ENCODE data around the gene DPP10. TPM values are rescaled to one million over a fixed set of nuclear protein-coding genes. Genes with fewer than 3 reads are reported as not detected.
"Not testable (repeated sequence)": the region's sequence is repeated elsewhere in the genome, so short reads cannot be mapped to it uniquely, and the experiment has no call there.

Gene DPP10
- total RNA-seq, 1 experiment from 2014 or later, result not detected

- DNase-seq, result no peak
- Histone ChIP-seq H3K27ac (ENCODE audit: low read length) (no peak overlapping the region), H3F3A (ENCODE audit: low read length, unreplicated experiment) (no peaks in the 10 kb centered on the region), H2AFZ (ENCODE audit: low read length) (no peak overlapping the region), H3K9me2 (replicated peaks; ENCODE audit: low read length) (no peaks in the 10 kb centered on the region), H3K4me2 (ENCODE audit: low read length) (no peak overlapping the region), H4K20me1 (ENCODE audit: low read length) (no peaks in the 10 kb centered on the region), H3K79me2 (ENCODE audit: low read length) (no peaks in the 10 kb centered on the region), H3K9me3 (ENCODE audit: low read length) (no peaks in the 10 kb centered on the region), H3K9ac (ENCODE audit: low read length) (no peak overlapping the region), H3K27me3 (ENCODE audit: low read length) (no peaks in the 10 kb centered on the region), H3K4me3 (ENCODE audit: low read length) (no peak overlapping the region), H3K4me1 (ENCODE audit: insufficient read depth, low read length) (no peaks in the 10 kb centered on the region), H3K36me3 (ENCODE audit: low read depth, low read length) (no peaks in the 10 kb centered on the region)
- no peak for TF ChIP-seq EZH2 (IDR thresholded peaks at IDR 0.05; ENCODE audit: low read length, unreplicated experiment)
- no peak for TF ChIP-seq CTCF (conservative IDR thresholded peaks at IDR 0.05; ENCODE audit: low read depth, low read length)
- TF ChIP-seq EZH2phosphoT487 (IDR thresholded peaks at IDR 0.05; ENCODE audit: borderline replicate concordance, low read length), result no peak
- ChIA-PET CTCF (no interaction called here), POLR2A (ENCODE audit: unreplicated experiment) (no interaction called here)
- intact Hi-C loops (cut with micrococcal nuclease), result no loop called here
- no peak for ATAC-seq
- no TSS peak for BruUV-seq (replicated peaks)
Observed at GRCh38 chr2:114735126-114735525, 292.7 kb downstream of the DPP10 start.

- Histone ChIP-seq H3K27me3 (ENCODE audit: low read length) (no peaks in the 10 kb centered on the region), H3F3A (ENCODE audit: low read length, unreplicated experiment) (no peaks in the 10 kb centered on the region), H3K9ac (ENCODE audit: low read length) (no peak overlapping the region), H3K27ac (ENCODE audit: low read length) (no peak overlapping the region), H3K9me3 (ENCODE audit: low read length) (no peaks in the 10 kb centered on the region), H3K79me2 (ENCODE audit: low read length) (no peaks in the 10 kb centered on the region), H3K9me2 (replicated peaks; ENCODE audit: low read length) (no peaks in the 10 kb centered on the region), H4K20me1 (ENCODE audit: low read length) (no peaks in the 10 kb centered on the region), H3K4me1 (ENCODE audit: insufficient read depth, low read length) (no peaks in the 10 kb centered on the region), H3K36me3 (ENCODE audit: low read depth, low read length) (no peaks in the 10 kb centered on the region), H3K4me2 (ENCODE audit: low read length) (no peak overlapping the region), H2AFZ (ENCODE audit: low read length) (no peak overlapping the region), H3K4me3 (ENCODE audit: low read length) (no peak overlapping the region)
- BruUV-seq (replicated peaks), result no TSS peak
- CTCF ChIA-PET, result no interaction called here
- TF ChIP-seq EZH2phosphoT487 (IDR thresholded peaks at IDR 0.05; ENCODE audit: borderline replicate concordance, low read length) (no peak), CTCF (conservative IDR thresholded peaks at IDR 0.05; ENCODE audit: low read depth, low read length) (no peak)
- DNase-seq, result no peak
- no peak for ATAC-seq
- intact Hi-C loops (cut with micrococcal nuclease), result no loop called here
- POLR2A ChIA-PET (ENCODE audit: unreplicated experiment), result no interaction called here
Observed at GRCh38 chr2:114742245-114742644, 299.8 kb downstream of the DPP10 start.

GRCh38 chr2:114745700-114746099, 303.3 kb downstream of the DPP10 start:
- intact Hi-C loops (cut with micrococcal nuclease), result no loop called here
- Histone ChIP-seq H3K4me3 (ENCODE audit: low read length) (no peak overlapping the region), H3K9me2 (replicated peaks; ENCODE audit: low read length) (no peaks in the 10 kb centered on the region), H4K20me1 (ENCODE audit: low read length) (no peaks in the 10 kb centered on the region), H3K9ac (ENCODE audit: low read length) (no peak overlapping the region), H3F3A (ENCODE audit: low read length, unreplicated experiment) (no peaks in the 10 kb centered on the region), H3K79me2 (ENCODE audit: low read length) (no peaks in the 10 kb centered on the region), H3K27me3 (ENCODE audit: low read length) (peaks cover 3% of the 10 kb centered on the region; the same call in 1 of the 2 replicates), H2AFZ (ENCODE audit: low read length) (no peak overlapping the region), H3K4me2 (ENCODE audit: low read length) (no peak overlapping the region), H3K27ac (ENCODE audit: low read length) (no peak overlapping the region), H3K9me3 (ENCODE audit: low read length) (no peaks in the 10 kb centered on the region), H3K4me1 (ENCODE audit: insufficient read depth, low read length) (no peaks in the 10 kb centered on the region), H3K36me3 (ENCODE audit: low read depth, low read length) (no peaks in the 10 kb centered on the region)
- ChIA-PET CTCF (no interaction called here), POLR2A (ENCODE audit: unreplicated experiment) (no interaction called here)
- ATAC-seq (no peak), DNase-seq (no peak)
- no TSS peak for BruUV-seq (replicated peaks)
- TF ChIP-seq CTCF (conservative IDR thresholded peaks at IDR 0.05; ENCODE audit: low read depth, low read length), result no peak
- no peak for TF ChIP-seq EZH2 (IDR thresholded peaks at IDR 0.05; ENCODE audit: low read length, unreplicated experiment)

- CTCF ChIA-PET; intact Hi-C loops (cut with micrococcal nuclease); H2AFZ ChIP-seq (ENCODE audit: low read length); ATAC-seq; BruUV-seq (replicated peaks); H3K36me3 ChIP-seq (ENCODE audit: low read depth, low read length); H3K9me3 ChIP-seq (ENCODE audit: low read length); H3K4me3 ChIP-seq (ENCODE audit: low read length); H3K9ac ChIP-seq (ENCODE audit: low read length); H3K27ac ChIP-seq (ENCODE audit: low read length); DNase-seq; H3K79me2 ChIP-seq (ENCODE audit: low read length); H3F3A ChIP-seq (ENCODE audit: low read length, unreplicated experiment); H4K20me1 ChIP-seq (ENCODE audit: low read length); H3K4me1 ChIP-seq (ENCODE audit: insufficient read depth, low read length); H3K9me2 ChIP-seq (replicated peaks; ENCODE audit: low read length); H3K4me2 ChIP-seq (ENCODE audit: low read length); POLR2A ChIA-PET (ENCODE audit: unreplicated experiment): not testable (repeated sequence)
- peaks cover 14% of the 10 kb centered on the region; the same call in 1 of the 2 replicates for H3K27me3 ChIP-seq (ENCODE audit: low read length)
Observed at GRCh38 chr2:114748175-114748574, 305.7 kb downstream of the DPP10 start.

All from PC-3 (cell line).